Lung microvascular endothelial cell (primary cell): ENCODE results near the gene SLU7. TPM values are rescaled to one million over a fixed set of nuclear protein-coding genes. Genes with fewer than 3 reads are reported as not detected.
"Not testable (repeated sequence)": the region's sequence is repeated elsewhere in the genome, so short reads cannot be mapped to it uniquely, and the experiment has no call there.

Source experiments
- DNase-seq, 2 donors: peaks; one replicate each; pipeline versions ENCODE4 v3.0.0 to v3.0.0-alpha.2; 2010; ENCODE audit warnings: low read depth in 2 of 2
- total RNA-seq: library from RNA; depleted of rRNA; stranded (reverse); fragments of >200 nt; gene quantifications from 2 replicates; pipeline ENCODE4 v1.2.1, GENCODE V29; 2014

Gene SLU7
- total RNA-seq, 1 donor from 2014 or later = 67.3 TPM

DNA sequence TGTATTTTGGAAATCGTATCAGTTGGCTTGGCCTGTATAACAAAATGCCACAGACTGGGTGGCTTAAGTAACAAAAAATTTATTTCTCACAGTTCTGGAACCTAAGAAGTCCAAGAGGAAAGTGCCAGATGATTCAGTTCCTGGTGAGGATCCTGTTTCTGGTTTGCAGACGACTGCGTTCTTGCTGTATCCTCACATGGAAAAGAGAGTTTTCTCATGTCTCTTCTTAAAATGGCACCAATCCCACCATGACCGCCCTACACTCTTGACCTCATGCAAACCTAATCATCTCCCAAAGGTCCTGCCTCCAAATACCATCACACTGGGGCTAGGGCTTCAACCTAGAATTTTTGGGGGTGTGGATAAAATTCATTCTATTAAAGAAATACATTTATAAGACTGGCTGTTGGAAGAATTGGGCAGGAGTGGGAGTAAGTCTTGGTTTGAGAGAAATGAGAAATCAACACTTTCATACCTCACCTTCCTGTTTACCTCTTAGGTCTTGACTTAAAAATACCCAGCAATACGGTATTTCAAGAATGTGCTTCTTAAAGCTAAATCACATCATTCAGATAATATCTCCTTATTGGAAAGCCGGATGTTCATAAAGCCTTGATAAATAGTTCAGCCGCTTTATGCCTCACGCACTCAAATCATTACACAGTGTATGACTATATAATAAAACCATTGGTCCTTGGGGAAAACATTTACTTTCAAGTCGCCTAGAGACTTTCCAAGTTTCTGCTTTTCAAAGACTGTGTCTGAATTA is 31.5 kb upstream of the SLU7 start:
- peak in 1 of 2 donors; percentile 95 for DNase-seq

DNA sequence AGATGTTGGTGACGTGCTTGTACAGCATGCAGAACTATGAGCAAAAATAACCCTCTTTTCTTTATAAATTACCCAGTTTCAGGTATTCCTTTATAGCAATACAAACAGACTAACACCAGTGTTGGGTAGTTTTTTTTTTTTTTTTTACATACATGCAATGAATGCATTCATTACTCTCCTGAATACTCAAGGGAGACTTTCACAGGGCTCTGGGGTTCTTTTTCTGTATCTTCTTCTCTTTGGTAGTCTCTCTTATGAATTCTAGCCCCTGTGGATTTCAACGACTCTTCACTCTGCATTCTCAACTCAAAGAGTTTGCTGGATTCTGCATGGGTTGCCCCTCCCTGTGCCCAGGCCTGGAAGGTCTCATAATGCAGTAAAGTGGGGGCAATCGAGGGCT is 30.6 kb upstream of the SLU7 start:
- DNase-seq = no peak

DNA sequence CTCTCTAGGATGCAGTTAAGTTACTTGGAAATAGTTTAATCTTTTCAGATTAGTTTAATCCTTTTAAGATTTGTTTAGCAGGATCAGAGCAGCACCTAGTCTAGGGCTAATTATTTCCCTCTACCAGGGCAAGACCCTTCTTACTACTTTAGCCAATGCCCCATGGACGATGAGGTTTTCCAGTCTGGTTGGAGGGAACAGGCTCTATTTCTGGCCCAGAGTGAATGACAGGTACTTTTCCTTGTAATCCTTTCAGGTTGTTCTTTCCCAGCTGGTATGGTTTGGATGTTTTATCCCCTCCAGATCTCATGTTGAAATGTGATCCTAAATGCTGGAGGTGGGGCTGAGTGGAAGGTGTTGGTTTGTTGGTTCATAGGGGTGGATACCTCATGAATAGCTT is 30.0 kb upstream of the SLU7 start:
- DNase-seq = no peak

DNA sequence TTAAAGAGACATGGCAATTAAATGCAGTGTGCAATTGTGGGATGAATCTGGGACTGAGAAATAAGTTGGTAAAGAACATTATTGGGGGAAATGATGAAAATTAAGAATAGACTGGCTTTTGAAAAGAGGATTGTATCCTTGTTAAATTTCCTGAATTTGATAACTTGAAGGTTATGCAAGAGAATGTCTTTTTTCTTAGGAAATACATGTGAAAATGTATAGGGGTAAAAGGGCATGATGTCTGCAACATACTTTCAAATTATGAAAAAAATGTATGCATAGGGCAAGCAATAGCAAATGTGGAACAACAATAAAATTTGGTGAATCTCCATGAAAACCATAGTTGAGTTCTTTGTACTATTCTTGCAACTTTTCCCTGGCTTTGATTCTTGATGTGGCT is 26.9 kb upstream of the SLU7 start:
- DNase-seq = no peak

DNA sequence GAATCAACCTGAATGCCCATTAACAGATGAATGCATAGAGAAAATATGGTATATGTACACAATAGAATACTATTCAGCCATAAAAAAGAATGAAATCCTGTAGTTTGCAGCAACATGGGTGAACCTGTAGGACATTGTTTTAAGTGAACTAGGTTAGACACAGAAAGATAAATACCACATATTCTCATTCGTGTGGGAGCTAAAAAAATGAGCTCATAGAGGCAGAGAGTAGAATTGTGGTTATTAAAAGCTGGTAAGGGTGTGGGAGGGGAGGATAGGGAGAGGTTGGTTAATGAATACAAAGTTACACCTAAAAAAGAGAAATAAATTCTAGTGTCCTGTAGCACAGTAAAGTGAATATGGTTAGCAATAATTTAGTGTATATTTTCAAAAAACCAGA is 26.3 kb upstream of the SLU7 start:
- no peak for DNase-seq

DNA sequence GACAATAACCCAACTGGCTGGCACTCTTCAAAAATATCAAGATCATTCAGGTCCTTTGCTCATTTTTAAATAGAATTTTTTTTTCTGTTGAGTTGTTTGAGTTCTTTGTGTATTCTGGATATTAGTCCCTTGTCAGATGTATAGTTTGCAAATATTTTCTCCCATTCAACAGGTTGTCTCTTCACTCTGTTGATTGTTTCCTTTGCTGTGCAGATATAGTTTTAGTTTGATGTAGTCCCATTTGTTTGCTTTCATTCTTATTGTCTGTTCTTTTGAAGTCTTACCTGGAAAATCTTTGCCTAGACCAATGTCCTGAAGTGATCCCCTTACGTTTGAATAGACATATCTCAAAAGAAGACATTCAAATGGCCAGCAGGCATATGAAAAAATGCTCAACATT is 25.5 kb upstream of the SLU7 start:
- DNase-seq = no peak

DNA sequence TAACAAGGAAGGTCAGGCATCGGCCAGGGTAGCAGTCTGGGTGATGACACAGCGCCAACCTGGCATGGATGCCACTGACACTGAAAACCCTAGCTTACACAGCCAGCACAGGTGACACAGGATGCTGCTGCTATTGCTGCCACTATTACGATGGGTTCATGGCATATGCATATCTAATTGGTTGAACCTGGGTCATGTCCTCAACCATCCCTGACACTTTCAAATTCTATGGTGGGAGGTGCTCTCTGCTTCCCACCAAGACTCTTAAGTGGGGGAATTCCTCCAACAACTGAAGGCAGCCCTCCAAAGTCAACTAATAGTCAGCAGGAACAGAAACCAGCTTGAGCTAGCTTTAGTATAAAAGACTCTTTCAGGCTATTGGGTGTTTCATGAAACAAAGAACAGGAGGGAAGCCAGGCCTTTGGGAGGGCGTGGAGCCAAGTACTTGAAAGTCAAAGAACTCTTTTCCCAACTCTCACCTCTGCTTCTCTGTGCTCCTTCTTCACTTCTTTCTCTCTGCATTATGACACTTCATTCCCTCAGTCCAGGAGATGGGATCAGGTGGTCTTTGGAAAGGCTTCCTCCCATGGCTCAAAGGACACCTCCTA is 24.0 kb upstream of the SLU7 start:
- DNase-seq = no peak

DNA sequence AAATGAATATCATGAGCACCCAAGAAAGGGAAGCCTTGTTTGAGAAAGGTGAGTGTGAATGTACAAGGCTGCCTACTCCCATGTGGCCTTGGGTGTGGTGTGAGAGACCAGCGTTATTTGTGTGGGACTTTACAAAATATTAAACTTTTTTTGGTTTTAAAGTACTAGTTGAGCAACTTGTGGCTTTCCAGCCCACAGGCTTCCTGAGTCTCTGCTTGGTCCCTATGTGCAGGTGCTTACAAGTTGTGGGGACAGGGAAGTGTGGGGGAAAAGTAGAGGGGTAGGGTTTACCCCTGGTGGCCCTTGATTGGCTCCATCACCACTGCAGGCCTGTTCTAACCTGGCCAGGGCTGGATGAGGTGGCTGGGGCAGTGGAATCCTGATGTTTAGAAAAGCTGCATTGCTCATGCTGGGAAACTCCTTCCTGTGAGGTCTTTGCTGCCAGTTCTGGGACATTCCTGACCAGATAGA is 22.5 kb upstream of the SLU7 start:
- no peak for DNase-seq

DNA sequence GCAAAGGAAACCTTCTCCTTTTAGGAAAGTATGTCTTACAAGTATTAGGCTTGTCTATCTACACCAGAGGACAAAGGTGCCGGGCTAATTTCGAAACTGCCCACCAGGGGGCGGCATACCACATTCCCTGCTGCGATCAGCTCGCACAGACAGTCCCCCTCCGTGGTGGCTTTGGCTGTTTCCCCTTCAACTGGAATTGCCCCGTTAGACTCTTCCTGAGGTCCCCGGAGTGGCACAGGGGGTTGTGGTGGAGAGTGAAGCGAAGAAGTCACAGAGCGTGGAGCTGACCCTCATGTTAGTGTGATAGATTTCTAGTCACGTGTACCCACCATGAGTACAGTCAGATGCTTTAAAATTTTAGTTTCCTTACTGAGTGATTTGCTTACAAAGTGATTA is 20.3 kb upstream of the SLU7 start:
- DNase-seq = peak; percentile 84 to 88

DNA sequence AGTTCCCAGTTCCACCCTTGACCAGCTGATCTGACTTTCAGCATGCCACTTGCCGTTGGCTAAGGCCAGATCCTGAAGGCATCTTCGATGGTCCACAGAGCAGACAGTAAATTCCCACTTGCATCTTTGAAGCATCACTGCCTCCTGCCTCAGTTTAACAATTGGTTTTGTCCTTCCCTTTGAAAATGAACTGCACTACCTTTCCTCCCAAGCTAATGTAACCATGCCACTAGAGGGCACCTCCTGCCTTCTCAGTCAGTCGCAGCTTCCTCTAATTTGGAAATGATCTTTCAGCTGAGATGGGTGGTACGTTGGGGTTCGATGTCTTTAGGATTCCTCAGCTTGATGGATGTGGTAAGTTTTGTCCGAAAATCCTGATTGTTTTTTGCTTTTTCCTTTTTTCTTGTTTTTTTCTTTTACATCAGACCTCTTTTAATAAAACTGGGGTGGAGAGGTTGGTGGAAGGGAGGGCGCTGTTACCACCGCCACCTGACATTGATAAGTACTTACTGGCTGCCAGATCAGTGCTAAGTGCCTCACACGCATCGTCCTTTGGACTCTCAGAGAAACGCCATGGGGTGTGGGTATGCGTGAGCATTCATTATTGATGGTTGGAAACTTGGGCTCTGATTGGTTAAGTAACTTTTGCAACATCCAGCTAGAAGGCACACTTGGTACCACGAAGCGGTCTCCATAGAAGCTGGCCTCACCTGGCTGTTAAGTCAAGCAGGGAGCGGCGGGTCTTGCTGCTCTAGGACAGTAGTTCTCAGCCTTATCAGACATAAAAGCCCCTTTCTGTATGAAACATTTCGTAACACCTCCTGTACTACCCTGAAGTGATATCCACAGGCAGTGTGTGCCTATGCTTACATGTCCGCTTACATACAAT is 19.7 kb upstream of the SLU7 start:
- peak; percentile 78 to 80 for DNase-seq

DNA sequence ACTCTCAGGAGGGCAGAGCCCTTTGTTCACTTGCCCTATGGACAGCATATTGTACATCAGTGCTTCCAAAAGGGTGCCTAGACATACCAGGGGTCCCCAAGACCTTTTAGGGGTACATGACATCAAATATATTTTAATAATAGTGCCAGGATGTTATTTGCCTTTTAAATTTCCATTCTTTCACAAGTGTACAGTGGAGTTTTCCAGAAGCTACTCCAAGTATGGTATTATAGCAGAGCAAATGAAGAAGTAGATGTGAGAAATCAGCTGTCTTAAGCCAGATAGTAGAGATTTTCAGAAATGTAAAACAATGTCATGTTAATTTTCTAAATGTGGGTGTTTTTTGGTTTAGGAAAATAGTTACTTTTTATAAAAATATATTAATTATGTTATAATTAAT is 18.4 kb upstream of the SLU7 start:
- no peak for DNase-seq

DNA sequence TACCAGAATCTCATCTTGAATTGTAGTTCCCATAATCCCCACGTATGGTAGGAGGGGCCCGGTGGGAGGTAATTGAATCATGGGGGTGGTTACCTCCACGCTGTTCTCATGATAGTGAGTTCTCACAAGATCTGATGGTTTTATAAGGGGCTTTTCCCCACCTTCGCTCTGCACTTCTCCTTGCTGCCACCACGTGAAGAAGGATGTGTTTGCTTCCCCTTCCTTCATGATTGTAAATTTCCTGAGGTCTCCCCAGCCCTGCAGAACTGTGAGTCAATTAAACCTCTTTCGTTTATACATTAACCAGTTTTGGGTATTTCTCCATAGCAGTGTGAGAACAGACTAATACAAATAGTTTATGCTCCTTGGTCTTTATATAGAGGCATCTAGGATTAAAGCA is 17.8 kb upstream of the SLU7 start:
- not testable (repeated sequence) for DNase-seq

DNA sequence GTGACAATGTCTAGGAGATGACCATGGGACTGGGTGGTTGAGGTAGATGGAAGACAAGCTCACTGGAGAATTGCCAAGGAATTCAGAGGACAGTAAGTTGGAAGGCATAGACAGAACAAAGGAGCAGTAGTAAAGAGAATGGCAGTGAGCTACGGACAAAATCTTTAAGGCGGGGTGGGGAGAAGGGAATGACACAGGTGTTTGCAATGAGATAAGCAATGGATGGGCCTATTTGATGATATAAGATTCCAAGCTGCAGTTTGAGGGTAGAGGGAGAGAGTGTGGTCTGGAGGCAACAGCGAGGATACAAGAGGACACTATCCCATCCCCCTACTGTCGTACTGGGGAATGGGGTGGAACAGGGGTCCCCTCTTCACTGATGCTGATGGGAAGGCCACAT is 17.1 kb upstream of the SLU7 start:
- DNase-seq = no peak

DNA sequence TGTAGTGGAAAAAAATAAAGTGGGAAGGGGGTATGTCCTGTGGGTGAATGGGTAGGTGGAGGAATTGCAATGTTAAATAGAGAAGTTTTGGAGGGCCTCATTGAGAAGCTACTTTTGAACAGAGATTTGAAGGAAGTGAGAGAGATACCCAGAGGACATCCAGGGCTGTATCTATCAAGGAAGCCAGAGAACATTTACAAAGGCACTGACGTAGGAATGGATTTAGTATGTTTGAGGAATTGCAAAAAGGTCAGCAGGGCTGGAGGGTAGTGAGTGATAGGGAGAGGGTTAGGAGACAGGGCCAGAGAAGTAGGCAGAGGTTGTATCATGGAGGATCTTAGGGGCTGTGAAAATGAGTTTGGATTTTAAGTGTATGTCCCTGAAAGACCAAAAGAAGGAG is 16.7 kb upstream of the SLU7 start:
- DNase-seq = no peak

DNA sequence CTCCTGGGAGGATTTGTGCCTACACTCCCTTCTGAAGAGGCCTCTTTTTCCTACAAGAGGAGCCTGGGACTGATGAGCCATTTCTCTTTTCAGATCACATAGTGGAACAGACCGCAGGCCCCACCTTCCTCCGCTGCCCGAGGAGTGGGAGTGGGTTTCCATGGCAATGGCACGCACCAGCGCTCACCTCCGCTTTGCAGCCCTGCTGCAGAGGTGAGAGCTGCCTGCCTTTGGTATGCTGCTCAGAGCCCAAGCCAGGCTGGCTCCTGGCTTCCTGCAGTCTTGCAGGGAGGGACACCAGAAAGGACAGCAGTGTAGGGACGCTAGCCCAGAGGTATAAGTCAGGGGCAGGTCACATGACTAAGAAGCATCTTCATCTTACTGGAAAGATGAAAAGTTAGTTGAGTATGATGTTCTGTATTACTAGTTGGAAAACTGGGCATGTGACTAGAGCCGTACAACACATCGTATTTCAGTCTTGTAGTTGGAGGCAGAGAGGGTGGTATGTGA is 15.2 kb upstream of the SLU7 start:
- DNase-seq = no peak

DNA sequence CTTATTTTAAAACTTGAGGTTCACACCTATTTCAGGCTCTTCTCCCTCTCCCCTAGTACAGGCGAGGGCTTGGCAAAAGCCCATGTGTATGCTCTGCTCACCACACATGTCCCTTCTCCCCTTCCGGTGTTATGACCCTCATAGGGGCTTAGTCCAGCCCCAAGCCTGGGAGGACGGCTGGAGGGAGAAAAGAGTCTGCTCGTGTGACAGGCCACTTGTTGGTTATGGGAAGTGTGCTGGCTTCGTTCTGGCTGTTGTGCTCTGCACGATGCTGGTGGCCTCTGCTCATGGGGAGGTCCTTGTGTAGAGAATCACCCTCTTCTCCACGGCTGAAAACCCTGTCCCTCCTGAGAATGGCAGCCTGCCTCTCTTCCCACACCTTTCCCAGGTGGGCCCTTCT is 13.9 kb upstream of the SLU7 start:
- no peak for DNase-seq

DNA sequence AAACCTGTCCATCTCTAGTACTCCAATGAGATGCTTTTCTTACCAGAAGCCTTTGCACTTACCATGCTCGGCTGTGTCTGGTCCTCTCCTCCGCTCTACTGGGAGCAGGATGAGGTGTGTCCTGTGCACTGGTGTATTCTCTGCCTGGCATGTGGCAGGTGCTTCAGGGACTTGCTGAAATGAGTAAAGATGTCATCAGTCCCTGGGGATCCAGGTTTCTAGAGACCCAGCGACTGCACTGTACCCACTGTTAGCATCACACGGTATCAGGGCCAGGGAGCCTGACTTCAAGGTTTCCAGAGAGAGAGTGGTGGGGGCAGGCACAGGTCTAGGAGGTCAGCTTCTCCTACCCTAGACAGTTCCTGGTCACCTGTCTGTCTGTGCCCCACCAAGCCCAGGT is 13.3 kb upstream of the SLU7 start:
- DNase-seq = no peak

DNA sequence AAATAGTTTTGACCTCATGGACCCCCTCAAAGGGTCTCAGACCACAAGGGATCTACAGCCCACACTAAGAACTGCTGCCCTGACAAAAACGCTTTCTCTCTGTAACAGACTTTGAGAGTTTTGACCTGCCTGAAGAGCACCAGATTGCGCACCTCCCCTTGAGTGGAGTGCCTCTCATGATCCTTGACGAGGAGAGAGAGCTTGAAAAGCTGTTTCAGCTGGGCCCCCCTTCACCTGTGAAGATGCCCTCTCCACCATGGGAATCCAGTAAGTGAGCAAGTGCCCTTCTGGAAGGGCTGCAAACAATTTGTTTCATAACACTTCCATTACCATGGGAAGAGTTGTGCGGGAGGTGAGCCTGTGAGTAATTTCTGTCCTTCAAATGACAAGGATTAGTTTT is 8.7 kb upstream of the SLU7 start:
- no peak for DNase-seq

DNA sequence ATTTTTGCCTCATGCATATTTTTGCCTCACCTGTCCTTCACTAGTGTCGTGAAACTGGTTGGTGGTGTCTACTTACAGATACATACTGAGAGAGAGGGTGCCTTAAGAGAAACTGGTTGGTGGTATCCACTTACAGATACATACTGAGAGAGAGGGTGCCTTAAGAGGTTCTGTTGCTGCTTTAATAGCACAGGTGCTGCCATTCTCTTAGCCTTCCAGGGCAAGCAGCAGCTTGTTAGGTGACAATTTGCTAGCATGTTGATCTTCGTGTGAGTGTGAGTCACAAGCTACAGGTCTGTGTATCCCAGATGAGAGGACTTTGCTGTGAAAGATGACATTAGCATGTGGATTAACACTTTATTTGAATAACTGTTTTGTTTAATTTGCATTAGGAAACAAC is 4.2 kb upstream of the SLU7 start:
- DNase-seq = no peak

DNA sequence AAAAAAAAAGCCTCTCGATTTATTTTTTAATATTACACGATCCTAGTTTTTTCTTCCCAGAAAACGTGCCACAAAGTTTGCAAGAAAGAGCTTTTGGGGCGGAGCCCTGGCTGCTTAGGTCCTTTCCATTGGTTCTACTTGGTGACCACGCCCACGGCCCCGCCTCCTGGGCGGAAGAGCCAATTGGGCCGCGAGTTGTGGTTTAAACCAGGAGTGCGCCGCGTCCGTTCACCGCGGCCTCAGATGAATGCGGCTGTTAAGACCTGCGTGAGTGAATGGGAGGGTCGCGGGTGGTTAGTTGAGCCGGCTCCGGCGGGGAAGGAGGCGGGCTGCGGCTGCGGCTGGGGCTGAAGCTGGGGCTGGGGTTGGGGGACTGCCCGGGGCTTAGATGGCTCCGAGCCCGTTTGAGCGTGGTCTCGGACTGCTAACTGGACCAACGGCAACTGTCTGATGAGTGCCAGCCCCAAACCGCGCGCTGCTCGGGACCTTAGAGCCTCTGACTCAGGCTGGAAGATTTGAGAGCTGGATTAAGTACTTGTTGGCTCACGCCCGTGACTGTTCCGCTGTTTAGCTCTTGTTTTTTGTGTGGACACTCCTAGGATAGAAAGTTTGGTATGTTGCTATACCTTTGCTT is 2.9 kb upstream of the SLU7 start, which contains the start of gene PTTG1:
Gene PTTG1 (plus strand): TSS at position 231 of the 634 bp plus-strand sequence. CDS start 458 bp downstream, outside the sequence.
- DNase-seq = peak; percentile 97 to 98

DNA sequence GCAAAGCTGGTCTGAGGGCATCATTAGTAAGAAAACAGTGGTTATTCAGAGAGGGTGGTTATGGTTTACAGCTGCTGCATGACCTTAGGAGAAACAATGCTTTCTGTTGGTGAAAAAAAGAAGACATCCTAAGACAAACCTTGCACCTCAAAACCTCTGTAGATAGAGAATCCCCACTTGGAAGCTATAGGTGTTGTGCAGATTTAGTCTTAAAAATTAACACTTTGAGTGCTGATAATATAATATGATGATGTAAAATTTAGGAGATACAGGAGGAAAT is 1.4 kb upstream of the SLU7 start:
- no peak for DNase-seq
